ENCODE measurements around the gene PSAP.

DNA sequence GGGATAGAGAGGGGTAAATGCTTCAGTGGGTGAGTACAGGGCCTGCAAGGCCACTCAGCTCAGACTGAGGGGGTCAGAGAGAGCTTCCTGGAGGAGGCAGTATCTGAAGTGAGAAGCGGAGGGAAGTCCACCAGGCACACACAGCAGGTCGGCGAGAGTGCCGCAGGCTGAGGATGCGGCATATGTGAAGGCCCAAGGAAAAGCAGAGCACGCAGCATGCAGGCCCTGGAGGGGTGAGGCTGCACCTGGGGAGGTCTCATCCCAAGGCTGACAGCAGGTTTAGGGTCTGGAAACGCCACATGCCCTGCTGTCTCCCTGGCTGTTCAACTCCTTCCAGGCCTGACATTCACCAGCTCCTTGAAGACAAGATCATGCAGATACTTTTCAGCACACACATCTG lies 40.4 kb upstream of the PSAP start:
- TF ChIP-seq, protein P1, sequence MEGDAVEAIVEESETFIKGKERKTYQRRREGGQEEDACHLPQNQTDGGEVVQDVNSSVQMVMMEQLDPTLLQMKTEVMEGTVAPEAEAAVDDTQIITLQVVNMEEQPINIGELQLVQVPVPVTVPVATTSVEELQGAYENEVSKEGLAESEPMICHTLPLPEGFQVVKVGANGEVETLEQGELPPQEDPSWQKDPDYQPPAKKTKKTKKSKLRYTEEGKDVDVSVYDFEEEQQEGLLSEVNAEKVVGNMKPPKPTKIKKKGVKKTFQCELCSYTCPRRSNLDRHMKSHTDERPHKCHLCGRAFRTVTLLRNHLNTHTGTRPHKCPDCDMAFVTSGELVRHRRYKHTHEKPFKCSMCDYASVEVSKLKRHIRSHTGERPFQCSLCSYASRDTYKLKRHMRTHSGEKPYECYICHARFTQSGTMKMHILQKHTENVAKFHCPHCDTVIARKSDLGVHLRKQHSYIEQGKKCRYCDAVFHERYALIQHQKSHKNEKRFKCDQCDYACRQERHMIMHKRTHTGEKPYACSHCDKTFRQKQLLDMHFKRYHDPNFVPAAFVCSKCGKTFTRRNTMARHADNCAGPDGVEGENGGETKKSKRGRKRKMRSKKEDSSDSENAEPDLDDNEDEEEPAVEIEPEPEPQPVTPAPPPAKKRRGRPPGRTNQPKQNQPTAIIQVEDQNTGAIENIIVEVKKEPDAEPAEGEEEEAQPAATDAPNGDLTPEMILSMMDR (IDR thresholded peaks at IDR 0.05; ENCODE audit: poor library complexity, severe bottlenecking) = no peak
- TF ChIP-seq EZH2 (IDR thresholded peaks at IDR 0.05; ENCODE audit: borderline replicate concordance, insufficient read depth, low read length, poor library complexity, severe bottlenecking) (no peak), EP300 (conservative IDR thresholded peaks at IDR 0.05; ENCODE audit: poor library complexity, severe bottlenecking) (no peak), MXI1 (conservative IDR thresholded peaks at IDR 0.05; ENCODE audit: poor library complexity, severe bottlenecking) (no peak), POLR2AphosphoS5 (IDR thresholded peaks at IDR 0.05) (no peak)
- TF ChIP-seq, protein P2, sequence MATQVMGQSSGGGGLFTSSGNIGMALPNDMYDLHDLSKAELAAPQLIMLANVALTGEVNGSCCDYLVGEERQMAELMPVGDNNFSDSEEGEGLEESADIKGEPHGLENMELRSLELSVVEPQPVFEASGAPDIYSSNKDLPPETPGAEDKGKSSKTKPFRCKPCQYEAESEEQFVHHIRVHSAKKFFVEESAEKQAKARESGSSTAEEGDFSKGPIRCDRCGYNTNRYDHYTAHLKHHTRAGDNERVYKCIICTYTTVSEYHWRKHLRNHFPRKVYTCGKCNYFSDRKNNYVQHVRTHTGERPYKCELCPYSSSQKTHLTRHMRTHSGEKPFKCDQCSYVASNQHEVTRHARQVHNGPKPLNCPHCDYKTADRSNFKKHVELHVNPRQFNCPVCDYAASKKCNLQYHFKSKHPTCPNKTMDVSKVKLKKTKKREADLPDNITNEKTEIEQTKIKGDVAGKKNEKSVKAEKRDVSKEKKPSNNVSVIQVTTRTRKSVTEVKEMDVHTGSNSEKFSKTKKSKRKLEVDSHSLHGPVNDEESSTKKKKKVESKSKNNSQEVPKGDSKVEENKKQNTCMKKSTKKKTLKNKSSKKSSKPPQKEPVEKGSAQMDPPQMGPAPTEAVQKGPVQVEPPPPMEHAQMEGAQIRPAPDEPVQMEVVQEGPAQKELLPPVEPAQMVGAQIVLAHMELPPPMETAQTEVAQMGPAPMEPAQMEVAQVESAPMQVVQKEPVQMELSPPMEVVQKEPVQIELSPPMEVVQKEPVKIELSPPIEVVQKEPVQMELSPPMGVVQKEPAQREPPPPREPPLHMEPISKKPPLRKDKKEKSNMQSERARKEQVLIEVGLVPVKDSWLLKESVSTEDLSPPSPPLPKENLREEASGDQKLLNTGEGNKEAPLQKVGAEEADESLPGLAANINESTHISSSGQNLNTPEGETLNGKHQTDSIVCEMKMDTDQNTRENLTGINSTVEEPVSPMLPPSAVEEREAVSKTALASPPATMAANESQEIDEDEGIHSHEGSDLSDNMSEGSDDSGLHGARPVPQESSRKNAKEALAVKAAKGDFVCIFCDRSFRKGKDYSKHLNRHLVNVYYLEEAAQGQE (IDR thresholded peaks at IDR 0.05; ENCODE audit: borderline replicate concordance) = no peak

All from neural cell (in vitro differentiated cells).